A549 (cell line): ENCODE measurements around the gene RELL2.

Source experiments
- CTCF ChIP-seq: fragments of >200 bp; sonication (Bioruptor Twin); formaldehyde crosslinking; IDR thresholded peaks from 3 replicates; pipeline ENCODE4 v1.5.1; 2016
- HOXA7 ChIP-seq: fragments of 250-450 bp; sonication (Bioruptor Pico); IDR thresholded peaks from 2 replicates; pipeline ENCODE4 v1.5.0; 2020; ENCODE audit warnings: mild to moderate bottlenecking, moderate library complexity
- JUNB ChIP-seq: fragments of >200 bp; sonication (Bioruptor Twin); formaldehyde crosslinking; IDR thresholded peaks from 2 replicates; pipeline ENCODE4 v1.6.1; 2016
- MYC ChIP-seq: IDR thresholded peaks from 2 replicates; pipeline ENCODE4 v1.6.1; 2012; ENCODE audit warnings: mild to moderate bottlenecking, inconsistent platforms, low read length, improper control_type of control experiment, borderline replicate concordance
- POLR2A ChIP-seq: IDR thresholded peaks from 2 replicates; pipeline ENCODE4 v1.6.1; 2012; ENCODE audit warnings: mild to moderate bottlenecking, low read length
- REST ChIP-seq: fragments of 200-600 bp; sonication (generic); IDR thresholded peaks from 2 replicates; pipeline ENCODE4 v1.6.1; 2016; ENCODE audit warnings: antibody characterized with exemption, mild to moderate bottlenecking, moderate library complexity
- SMC3 ChIP-seq: fragments of >200 bp; sonication (Bioruptor Twin); formaldehyde crosslinking; IDR thresholded peaks from 3 replicates; pipeline ENCODE4 v1.6.1; 2018; ENCODE audit warnings: inconsistent platforms
- SREBF2 ChIP-seq: fragments of 450-650 bp; IDR thresholded peaks from 2 replicates; pipeline ENCODE4 v1.6.1; 2014; ENCODE audit warnings: mild to moderate bottlenecking, moderate library complexity
- ZFP36 ChIP-seq: fragments of 450-650 bp; IDR thresholded peaks from 2 replicates; pipeline ENCODE4 v1.6.1; 2014; ENCODE audit warnings: borderline replicate concordance; ENCODE audit not compliant: partially characterized antibody

- peak; percentile 32; the same call in 2 of the 3 replicates for TF ChIP-seq CTCF
- TF ChIP-seq POLR2A = no peak
- no peak for TF ChIP-seq MYC
- no peak for TF ChIP-seq SREBF2
- peak; percentile 25; the same call in 1 of the 3 replicates for TF ChIP-seq SMC3
- no peak for TF ChIP-seq JUNB
- no peak for TF ChIP-seq HOXA7 (CRISPR knock-in tag)
- no peak for TF ChIP-seq ZFP36
- no peak for TF ChIP-seq REST
These were observed 5.0 kb downstream of the RELL2 start for GRCh38 chr5:141641634-141642267.
